Inferior parietal cortex (tissue), 1 donor: ENCODE data around the gene SCN9A.
"Not testable (repeated sequence)": the region's sequence is repeated elsewhere in the genome, so short reads cannot be mapped to it uniquely, and the experiment has no call there.

Experiments used
- DNase-seq: peaks from one replicate; pipeline ENCODE4 v3.0.0-alpha.2; 2016; ENCODE audit errors: extremely low spot score

Gene SCN9A

DNA sequence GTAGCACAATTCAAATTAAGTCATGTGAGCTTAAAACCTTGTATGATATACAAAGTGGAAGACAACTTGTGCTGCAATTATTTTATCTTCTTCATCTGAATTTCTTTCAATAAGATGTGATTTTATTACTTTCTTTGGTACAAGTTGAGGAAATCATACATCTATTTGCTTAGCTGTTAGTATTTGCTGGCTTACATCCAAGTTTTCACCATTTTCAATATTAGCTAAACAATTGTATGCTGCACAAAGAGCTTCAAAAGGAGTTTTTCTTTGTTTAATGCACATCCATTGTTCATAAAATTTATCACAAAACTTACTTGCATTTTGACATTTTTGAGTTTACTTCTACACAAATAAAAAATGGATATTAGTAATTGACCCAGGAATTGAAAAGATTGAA is 40.9 kb downstream of the SCN9A start:
- DNase-seq: no peak

DNA sequence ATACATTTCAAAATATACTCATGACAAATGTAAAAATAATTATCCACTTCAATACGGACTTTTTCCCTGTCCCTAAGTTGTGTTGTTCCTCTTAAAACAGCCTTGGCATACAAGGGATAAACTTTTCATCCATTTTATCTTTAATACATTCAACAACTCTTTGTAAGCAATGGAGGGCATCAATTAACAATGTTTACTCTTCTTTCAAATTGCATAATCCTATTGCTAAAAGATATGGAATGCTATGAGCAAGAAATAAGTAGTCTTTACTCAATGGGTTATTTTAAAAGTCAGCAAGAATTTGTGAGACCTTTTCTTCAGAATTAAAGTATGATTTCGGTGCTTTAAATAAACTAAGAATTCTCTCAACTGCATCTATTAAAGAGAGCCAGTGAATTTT is 41.9 kb downstream of the SCN9A start:
- DNase-seq: no peak

DNA sequence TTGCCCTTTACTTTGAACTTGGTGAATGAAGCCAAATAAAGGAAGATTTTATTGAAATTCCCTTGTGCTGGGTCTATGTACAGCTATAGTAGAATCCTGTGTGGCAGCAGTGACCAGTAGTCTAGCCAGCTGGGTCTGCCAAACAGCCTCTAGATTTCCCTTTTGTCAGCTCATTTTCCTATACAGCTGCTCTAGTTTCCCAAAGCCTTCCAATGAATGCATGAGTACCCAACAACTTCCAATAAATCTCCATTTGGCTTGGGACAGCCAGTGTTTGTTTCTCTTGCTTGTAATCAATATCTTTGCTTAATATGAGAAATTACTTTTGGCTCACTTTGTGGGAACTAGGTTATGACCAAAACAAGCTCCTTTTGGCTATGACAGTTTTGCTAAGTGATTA is 43.6 kb downstream of the SCN9A start:
- DNase-seq: no peak

DNA sequence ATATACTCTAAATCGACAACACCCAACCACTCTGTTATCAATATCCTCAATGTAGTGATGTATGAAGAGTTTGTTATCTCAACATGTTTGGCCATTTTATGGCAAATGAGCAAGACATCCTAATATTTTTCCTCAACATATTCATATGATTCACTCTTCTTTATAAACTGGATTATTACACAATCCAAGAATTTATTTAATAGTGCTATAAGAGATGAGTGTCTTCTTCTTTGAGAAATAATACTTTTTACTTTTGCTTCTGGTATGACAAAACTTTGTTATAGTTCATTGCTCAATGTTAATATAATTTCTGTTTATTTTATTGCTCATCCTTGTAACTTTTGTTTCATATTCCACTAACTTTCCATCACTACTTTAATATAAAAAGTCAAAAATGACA is 44.3 kb downstream of the SCN9A start:
- no peak for DNase-seq

DNA sequence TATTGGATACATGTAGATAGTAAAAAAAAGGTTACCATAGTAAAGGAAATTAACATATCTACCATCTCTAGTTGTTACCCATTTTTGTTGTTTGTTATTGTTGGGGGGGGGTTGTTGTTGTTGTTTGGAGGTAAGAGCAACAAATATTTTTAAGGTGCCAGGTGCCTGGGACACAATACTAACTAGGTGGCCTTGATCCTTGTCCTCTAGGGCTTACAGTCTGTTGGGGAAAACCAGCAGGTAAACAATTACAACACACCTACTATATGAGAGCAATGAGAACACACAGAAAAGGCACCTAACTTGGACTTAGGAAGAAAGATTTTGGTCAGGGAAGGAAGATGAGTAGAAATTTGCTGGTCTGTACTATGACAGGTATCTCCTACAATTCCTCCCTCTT is 46.3 kb downstream of the SCN9A start:
- no peak for DNase-seq

DNA sequence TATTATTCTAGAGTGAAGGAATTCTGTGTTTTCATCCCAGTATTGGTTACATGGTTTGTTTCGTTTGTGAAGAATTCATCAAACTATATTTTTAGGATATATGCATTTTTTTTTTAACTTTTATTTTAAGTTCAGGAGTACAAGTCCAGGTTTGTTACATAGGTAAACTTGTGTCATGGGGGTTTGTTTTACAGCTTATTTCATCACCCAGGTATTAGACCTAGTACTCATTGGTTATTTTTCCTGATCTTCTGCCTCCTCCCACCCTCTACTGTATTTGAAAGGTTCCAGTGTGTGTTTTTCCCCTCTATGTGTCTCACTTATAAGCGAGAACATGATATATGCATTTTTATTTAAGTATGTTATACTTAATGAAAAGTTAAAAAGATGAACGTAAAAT is 47.6 kb downstream of the SCN9A start:
- no peak for DNase-seq

DNA sequence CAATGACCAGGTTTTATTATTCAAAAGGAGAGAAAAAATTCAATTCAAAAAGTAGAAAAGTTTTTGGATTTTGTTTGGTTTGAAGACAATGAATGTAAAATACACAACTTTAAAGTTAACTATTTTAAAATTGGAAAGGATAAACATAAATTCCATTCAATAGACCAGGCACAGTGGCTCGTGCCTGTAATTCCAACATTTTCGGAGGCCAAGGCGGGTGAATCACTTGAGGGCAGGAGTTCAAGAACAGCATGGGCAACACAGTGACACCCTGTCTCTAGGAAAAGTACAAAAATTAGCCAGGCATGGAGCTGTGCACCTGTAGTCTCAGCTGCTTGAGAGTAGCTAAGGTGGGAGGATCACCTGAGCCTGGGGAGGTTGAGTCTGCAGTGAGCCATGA is 54.7 kb downstream of the SCN9A start:
- no peak for DNase-seq

DNA sequence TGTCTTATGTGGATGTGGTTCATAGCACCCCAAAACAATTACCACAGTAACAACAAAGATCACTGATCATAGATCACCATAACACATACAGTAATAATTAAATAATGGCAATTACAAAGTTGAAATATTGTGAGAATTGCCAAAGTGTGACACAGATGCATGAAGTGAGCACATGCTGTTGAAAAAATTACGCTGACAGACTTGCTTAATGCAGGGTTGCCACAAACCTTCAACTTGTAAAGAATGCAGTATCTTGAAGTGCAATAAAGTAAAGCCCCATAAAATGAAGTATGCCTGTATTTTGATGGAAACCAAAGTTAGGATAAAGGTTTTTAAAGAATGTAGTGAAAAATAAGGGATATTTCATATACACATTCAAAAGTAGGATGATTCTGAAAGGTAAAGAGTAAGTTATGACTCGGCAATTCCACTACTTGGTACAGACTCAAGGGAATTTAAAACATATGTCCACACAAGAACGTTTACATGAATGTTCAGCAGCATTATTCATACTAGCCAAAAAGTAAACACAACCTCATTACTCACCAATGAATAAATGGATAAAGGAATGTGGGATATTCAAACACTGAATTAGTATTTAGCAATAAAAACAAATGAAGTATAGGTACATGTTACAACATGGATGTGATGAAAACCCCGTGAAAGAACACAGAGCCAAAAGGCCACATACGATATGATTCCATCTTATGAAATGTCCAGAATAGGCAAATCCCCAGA is 61.6 kb downstream of the SCN9A start:
- DNase-seq: no peak

DNA sequence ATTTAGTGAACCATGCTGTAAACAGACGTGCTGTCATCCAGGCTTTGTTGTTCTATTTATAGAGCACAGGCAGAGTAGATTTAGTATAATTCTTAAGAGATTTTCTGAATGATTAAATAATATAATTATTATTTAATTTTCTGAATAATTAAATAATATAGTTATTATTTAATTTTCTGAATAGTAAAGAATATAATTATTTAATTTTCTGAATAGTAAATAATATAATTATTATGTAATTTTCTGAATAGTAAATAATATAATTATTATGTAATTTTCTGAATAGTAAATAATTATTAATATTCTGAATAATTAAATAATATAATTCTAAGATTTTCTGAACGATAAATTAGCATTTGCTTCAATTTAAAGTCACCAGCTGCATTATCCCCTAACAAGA is 62.9 kb downstream of the SCN9A start:
- not testable (repeated sequence) for DNase-seq

DNA sequence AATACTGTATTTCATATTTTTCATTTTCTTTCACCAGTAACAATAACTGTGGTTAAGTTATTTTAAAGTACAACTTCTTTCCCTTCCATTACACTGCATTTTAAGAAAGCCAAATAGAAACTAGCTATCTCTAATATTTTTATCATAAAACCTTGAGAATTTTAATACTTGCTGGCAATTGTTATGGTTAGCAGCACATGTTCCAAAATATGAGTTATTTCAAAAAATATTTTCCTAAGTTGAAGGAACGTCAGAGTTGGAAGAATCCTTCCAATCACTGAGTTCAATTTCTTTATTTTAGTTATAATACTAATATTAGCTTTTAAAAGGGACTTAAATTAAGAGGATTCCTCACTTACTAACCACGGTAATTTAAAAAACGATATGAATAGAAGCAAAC is 68.4 kb downstream of the SCN9A start:
- no peak for DNase-seq

DNA sequence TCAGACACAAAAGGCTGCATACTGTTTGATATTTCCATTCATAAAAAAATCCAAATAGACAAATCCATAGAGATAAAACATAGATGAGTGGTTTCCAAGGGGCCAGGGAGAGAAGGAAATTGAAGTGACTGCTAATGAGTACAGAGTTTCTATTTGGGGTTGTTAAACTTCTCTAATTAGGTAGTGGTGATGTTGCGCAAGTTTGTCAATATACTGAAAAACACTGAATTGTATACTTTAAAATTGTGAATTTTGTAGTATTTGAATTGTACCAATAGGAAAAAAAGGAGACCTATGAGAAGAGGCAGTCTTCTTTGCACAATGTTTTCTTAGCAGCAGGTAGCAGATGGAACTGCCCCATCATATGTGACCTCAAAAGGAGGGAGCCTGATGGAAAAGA is 71.1 kb downstream of the SCN9A start:
- DNase-seq: no peak

DNA sequence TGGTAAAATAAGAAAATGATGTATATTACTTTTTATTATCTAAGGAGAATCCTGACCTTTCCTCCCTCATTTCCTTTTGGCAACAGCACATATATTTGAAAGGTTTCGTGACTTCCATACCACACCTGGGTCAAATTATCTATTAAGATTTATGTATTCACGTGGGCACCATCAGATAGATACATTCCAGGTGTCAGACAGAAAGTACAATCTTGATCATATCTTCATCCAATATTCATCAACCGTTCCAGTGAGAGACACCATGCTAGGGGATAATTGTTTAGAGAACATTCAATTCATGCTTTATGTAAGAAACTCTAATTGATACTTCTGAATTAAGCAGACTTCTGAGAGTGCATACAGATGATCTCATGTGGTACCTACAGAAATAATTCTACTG is 73.7 kb downstream of the SCN9A start:
- no peak for DNase-seq

DNA sequence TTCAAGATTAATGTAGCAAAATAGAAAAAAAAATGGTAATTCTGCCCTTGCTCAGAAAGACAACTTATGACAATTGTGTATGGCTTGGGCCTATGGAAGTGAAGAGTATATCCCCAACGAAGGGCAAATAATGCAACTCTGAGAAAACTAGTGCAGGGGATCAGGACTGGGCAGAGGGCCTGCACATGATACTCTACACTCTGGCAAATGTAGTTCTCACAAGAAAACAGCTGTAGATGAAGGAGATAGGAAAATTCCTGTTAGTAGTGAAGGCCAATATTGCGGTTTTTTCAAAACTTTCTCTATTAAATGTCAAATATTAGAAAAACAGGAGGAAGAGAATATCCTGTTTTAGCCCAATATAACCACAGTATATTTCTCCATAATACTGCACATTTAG is 77.8 kb downstream of the SCN9A start:
- DNase-seq: no peak

DNA sequence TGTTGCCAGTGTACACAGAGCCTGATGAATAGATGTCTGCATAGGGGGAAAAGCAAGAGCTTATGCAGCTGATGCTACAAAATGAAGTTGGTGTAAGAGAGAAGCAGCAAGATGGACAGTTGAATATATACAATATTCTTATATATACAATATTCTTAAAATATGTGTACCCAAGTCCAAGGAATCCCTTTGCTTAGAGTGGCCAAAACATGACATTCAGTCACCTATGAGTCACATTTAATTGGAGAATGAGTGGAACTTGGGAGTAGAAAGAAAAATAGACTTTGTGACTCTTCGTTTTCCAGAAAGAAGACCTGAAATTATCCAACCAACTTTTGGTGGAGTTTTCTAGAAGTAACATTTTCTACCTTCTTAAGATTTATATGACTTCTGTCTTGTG is 81.8 kb downstream of the SCN9A start:
- DNase-seq: no peak

DNA sequence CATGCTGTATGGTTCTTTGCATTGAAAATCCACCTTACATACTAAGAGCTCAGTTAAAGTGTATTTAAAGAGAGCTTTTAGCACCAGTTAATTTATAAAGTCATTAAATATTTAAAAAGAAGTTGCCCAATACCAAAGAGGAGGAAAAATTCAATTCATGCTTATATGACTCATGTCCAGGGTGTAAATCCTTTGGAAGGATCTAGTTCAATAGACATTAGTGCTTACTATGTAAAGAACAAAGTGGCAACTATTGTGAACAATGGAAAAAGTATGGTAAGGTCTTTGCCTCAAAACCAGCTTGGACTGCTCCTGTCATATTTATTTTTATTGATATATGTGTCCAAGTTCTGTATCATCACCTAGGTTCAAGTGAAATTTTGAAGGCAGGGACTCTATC is 90.5 kb downstream of the SCN9A start:
- DNase-seq: no peak

DNA sequence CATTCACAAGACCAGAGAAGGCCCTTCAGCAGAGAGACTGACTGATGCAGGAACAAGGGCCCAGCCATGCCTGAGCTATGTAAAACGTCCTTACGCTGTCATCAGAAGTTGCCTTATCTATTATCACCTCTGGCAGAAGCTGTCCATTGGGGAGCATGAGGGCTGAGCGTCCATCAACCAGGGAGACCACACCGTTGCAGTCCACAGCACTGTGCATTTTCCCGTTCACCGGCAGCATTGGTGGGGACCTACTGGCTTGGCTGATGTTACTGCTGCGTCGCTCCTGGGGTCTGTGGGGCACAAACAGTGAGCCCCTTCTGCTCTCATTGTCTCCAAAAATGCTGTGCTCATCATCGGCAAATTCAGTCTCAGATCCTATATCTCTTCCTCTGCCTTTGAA is 91.4 kb downstream of the SCN9A start:
- no peak for DNase-seq

DNA sequence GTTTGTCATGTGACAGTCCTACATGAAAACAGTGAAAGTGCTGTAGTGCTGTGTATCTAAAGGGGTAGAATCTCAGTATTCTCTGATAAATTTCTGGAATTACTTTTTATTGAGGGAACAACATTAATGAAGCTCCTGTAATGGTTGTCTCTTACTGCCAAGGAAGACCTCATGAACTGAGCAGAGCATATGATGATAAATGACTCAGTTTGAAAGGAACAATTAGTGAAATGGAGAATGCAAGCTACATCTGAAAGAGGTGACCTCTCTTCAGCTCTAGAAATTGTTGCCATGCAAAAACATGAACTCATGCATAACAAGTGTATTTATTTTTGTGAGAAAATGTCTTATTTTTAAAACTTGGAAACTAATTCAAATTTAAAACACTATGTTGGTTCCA is 93.6 kb downstream of the SCN9A start:
- DNase-seq: no peak

DNA sequence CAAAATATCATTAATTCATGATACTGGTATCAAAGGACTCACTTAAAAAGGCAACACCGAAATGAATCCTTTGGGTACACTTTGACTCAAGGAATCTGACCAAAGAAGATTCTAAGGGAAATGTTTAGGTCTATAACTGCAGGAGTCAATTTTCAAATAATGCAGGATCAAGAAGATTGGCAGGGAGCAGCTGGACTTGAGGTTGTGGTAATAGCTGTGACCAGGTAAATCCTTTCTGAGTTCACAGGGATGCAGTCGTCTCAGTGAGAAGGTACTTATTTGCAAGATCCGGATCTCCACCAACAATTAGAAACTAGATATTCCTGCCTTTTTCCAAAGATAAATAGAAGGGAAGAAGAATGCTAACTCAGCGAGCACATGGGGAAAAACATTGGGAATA is 96.9 kb downstream of the SCN9A start:
- no peak for DNase-seq

DNA sequence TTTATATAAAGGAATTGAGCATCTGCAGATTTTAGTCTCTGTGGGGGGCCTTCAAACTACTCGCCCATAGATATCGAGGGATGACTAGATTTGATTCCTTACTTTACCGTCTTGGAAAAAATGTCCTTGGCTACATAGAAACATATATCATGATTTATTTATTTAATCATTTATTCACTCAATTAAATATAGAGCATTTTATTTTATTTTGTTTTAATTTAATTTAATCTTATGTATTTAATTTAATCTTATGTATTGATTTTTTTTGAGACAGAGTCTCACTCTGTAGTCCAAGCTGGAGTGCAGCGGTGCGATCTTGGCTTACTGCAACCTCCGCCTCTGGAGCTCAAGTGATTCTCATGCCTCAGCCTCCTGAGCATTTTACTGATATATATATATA is 105.4 kb downstream of the SCN9A start:
- DNase-seq: no peak

DNA sequence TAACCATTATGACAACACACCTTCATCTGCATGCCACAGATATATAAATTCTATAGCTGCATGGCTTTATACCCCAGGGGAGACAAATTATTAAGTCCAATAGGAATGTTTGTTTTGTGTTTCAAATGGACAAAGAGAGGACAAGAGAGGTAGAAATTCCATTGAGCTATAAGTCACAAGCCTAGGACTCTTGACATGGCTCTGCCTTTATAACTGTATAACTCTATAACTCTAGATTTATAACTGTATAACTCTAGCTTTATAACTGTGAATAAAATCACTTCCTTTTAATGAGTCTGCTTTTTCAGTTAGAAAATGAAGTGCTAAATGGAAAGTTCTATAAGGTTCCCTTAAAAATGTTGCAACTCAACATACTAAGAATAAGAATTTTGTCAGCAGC is 106.4 kb downstream of the SCN9A start:
- DNase-seq: no peak

DNA sequence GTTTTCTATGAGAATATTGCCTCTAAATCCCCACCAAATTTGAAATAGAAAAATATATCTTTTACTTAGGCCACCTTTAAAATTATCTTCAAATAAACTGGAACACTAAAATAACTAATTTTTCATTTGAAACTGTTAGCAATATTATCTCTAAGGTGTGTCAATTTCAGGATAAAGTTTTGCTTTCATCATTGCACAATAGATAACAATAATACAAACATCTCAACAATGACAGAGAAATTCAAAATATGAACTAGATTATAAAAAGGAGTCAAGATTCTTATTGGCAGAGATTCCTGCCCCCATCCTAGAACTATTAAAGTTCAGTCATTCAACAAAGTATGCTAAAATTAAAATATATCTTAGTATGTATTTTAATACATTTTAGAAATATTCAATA is 117.9 kb downstream of the SCN9A start:
- no peak for DNase-seq

DNA sequence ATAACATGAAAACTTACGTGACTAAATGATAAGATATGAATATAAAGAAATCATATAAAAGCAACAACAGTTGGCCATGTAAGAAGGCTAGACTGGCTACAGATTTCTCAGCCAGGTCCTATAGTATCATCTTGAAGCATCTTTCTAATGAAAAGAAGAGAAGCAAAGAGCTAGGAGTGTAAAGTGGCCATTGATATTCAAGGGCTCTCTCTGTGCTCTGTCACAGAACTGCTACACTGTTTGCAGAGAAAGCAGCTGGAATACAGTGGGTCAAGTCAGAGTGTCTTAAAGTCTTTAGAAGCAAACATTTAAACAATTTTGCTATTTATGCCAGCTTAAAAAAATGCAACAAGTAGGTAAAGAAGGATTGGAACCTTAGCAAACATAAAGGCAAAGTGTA is 118.8 kb downstream of the SCN9A start:
- DNase-seq: no peak

DNA sequence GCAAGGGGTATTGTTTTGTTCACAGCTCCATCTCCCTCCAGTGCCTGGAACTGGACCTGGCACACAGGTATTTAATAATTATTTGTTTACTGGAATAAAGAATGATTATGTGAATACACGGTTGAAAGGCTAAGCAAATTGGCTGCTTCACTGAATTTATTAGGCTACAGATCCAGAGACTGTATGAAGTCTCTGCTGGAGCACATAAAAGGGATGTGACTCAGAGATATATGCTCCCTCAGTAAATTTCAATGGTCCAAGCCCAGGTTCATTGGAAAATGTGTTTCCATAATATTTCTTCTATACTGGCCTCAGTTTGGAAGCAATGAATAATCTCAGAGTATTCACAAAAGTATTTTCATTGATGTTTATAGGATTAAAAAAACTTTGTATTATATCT is 126.4 kb downstream of the SCN9A start:
- no peak for DNase-seq

DNA sequence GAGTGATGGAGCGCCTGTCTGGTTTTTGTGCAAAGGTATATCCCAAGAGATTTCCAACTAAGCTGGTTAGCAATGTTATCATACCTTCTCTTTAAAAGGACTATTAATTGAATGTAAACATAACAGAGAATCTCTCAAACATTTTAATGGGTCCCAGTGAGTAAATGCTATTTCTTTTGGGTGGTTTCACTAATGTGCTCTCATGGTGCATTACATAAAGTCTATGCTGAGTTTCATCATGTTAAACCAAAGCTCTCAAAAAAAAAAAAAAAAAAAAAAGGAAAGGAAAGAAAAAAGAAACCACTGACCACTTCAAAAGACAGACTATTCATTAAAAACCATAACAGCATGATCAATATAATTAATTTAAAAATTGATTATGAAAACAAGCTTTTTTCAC is 128.8 kb downstream of the SCN9A start:
- DNase-seq: no peak
